NB4 (cell line): ENCODE data around the gene RTKN.

ENCODE experiments used
- POLR2A ChIP-seq: IDR thresholded peaks from 2 replicates; pipeline ENCODE4 v1.6.1; 2011; ENCODE audit warnings: mild to moderate bottlenecking; ENCODE audit not compliant: insufficient read length; ENCODE audit errors: extremely low read depth
- TF ChIP-seq, protein P1 (sequence below): IDR thresholded peaks from one replicate; pipeline ENCODE4 v1.5.1; 2012; ENCODE audit warnings: low read depth, low read length

DNA sequence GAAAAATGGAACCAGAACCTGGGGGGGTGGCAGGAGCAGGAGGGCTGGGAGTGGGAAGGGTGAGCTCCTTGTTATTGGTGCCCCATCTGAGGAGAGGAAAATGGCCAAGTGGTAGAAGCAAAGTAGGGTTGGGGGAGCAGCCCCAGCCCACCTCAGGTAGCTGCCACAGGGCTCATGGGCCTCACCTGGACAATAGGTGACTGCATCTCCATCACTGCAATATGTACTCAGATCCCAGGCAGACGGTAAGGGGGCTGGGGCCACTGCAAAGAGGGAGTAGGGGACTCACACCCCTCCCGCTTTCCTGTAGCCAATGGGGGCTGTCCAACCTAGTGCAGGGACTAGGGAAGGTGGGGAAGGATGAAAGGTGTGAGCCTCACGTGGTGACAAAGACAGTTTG lies 24.5 kb downstream of the RTKN start:
- TF ChIP-seq, protein P1, sequence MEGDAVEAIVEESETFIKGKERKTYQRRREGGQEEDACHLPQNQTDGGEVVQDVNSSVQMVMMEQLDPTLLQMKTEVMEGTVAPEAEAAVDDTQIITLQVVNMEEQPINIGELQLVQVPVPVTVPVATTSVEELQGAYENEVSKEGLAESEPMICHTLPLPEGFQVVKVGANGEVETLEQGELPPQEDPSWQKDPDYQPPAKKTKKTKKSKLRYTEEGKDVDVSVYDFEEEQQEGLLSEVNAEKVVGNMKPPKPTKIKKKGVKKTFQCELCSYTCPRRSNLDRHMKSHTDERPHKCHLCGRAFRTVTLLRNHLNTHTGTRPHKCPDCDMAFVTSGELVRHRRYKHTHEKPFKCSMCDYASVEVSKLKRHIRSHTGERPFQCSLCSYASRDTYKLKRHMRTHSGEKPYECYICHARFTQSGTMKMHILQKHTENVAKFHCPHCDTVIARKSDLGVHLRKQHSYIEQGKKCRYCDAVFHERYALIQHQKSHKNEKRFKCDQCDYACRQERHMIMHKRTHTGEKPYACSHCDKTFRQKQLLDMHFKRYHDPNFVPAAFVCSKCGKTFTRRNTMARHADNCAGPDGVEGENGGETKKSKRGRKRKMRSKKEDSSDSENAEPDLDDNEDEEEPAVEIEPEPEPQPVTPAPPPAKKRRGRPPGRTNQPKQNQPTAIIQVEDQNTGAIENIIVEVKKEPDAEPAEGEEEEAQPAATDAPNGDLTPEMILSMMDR: no peak
- TF ChIP-seq POLR2A: no peak
